Measurements from ENCODE around the gene SERPINB4. TPM values are rescaled to one million over a fixed set of nuclear protein-coding genes. Genes with fewer than 3 reads are reported as not detected.

Gene SERPINB4
- total and polyA plus RNA-seq, 2 experiments from 2014 or later: 1.2 to 1.5 TPM

GRCh38 chr18:63683152-63683551 lies 39.1 kb upstream of the SERPINB4 start:
- peaks cover 8% of the 10 kb centered on the region; the same call in 2 of the 3 replicates for H3K9me3 Mint-ChIP-seq
- Histone ChIP-seq H3K4me1 (ENCODE audit: insufficient read depth) (peaks cover 7% of the 10 kb centered on the region), H3K36me3 (ENCODE audit: insufficient read depth) (no peaks in the 10 kb centered on the region), H3K4me3 (no peak overlapping the region), H4K20me1 (replicated peaks; ENCODE audit: insufficient read depth) (no peaks in the 10 kb centered on the region), H3K79me2 (replicated peaks; ENCODE audit: insufficient read depth) (no peaks in the 10 kb centered on the region), H3F3A (replicated peaks; ENCODE audit: low read depth) (no peaks in the 10 kb centered on the region), H3K4me2 (peak overlapping the region; percentile 29; the same call in 1 of the 2 replicates), H3K9me2 (ENCODE audit: insufficient read depth) (peaks cover 9% of the 10 kb centered on the region; the same call in 1 of the 2 replicates), H3K27ac (ENCODE audit: low read depth) (no peak overlapping the region), H2AFZ (peak overlapping the region; percentile 15; the same call in 1 of the 2 replicates), H3K27me3 (ENCODE audit: insufficient read depth) (no peaks in the 10 kb centered on the region)
- peak overlapping the region; percentile 64 for H3K27ac Mint-ChIP-seq
- DNase-seq (ENCODE audit: low spot score): peak; percentile 47
- peaks cover 15% of the 10 kb centered on the region for H3K4me1 Mint-ChIP-seq
- H3K4me3 Mint-ChIP-seq: no peak overlapping the region
- no peaks in the 10 kb centered on the region for H3K27me3 Mint-ChIP-seq (ENCODE audit: insufficient read depth, low read depth, poor library complexity)
- ATAC-seq: peak; percentile 97
- H3K36me3 Mint-ChIP-seq (ENCODE audit: low read depth): no peaks in the 10 kb centered on the region; the same call in 2 of the 3 replicates
- no peak for TF ChIP-seq ZNF114 (CRISPR knock-in tag; IDR thresholded peaks at IDR 0.05)
- TF ChIP-seq STAT1 (IDR thresholded peaks at IDR 0.05; ENCODE audit: unreplicated experiment): no peak
- no peak for TF ChIP-seq NANOG (IDR thresholded peaks at IDR 0.05; ENCODE audit: borderline replicate concordance)
- no peak for TF ChIP-seq CTCF (conservative IDR thresholded peaks at IDR 0.05; ENCODE audit: low read depth in 2 of 2)
- no peak for TF ChIP-seq EZH2phosphoT487 (IDR thresholded peaks at IDR 0.05; ENCODE audit: unreplicated experiment)
- TF ChIP-seq REST (IDR thresholded peaks at IDR 0.05; ENCODE audit: unreplicated experiment): no peak

- Histone ChIP-seq H3K4me1 (ENCODE audit: insufficient read depth) (peaks cover 7% of the 10 kb centered on the region), H3K27me3 (ENCODE audit: insufficient read depth) (no peaks in the 10 kb centered on the region), H3K79me2 (replicated peaks; ENCODE audit: insufficient read depth) (no peaks in the 10 kb centered on the region), H4K20me1 (replicated peaks; ENCODE audit: insufficient read depth) (no peaks in the 10 kb centered on the region), H3K27ac (ENCODE audit: low read depth) (no peak overlapping the region), H3K4me3 (no peak overlapping the region), H3F3A (replicated peaks; ENCODE audit: low read depth) (no peaks in the 10 kb centered on the region), H3K9me2 (ENCODE audit: insufficient read depth) (peaks cover 9% of the 10 kb centered on the region; the same call in 1 of the 2 replicates), H3K36me3 (ENCODE audit: insufficient read depth) (no peaks in the 10 kb centered on the region), H2AFZ (peak overlapping the region; percentile 43), H3K4me2 (no peak overlapping the region)
- peaks cover 18% of the 10 kb centered on the region for H3K4me1 Mint-ChIP-seq
- H3K27me3 Mint-ChIP-seq (ENCODE audit: insufficient read depth, low read depth, poor library complexity): no peaks in the 10 kb centered on the region
- H3K4me3 Mint-ChIP-seq: no peak overlapping the region
- no peak for ATAC-seq
- DNase-seq (ENCODE audit: low spot score): no peak
- peaks cover 3% of the 10 kb centered on the region; the same call in 1 of the 3 replicates for H3K9me3 Mint-ChIP-seq
- H3K27ac Mint-ChIP-seq: no peak overlapping the region
- H3K36me3 Mint-ChIP-seq (ENCODE audit: low read depth): no peaks in the 10 kb centered on the region; the same call in 2 of the 3 replicates
- no peak for TF ChIP-seq ETS1 (IDR thresholded peaks at IDR 0.05)
- no peak for TF ChIP-seq EZH2 (IDR thresholded peaks at IDR 0.05; ENCODE audit: low read depth, unreplicated experiment)
- TF ChIP-seq JUNB (IDR thresholded peaks at IDR 0.05; ENCODE audit: unreplicated experiment): no peak
- no peak for TF ChIP-seq ZNF331 (CRISPR knock-in tag; IDR thresholded peaks at IDR 0.05; ENCODE audit: low read depth)
- no peak for TF ChIP-seq CREB1 (CRISPR knock-in tag; IDR thresholded peaks at IDR 0.05; ENCODE audit: low read depth)
- no peak for TF ChIP-seq ZNF114 (CRISPR knock-in tag; IDR thresholded peaks at IDR 0.05)
- no peak for TF ChIP-seq NANOG (IDR thresholded peaks at IDR 0.05; ENCODE audit: borderline replicate concordance)
- no peak for TF ChIP-seq STAT1 (IDR thresholded peaks at IDR 0.05; ENCODE audit: unreplicated experiment)
- TF ChIP-seq POLR2AphosphoS5 (IDR thresholded peaks at IDR 0.05; ENCODE audit: low read depth): no peak
- TF ChIP-seq EZH2phosphoT487 (IDR thresholded peaks at IDR 0.05; ENCODE audit: unreplicated experiment): no peak
- no peak for TF ChIP-seq REST (IDR thresholded peaks at IDR 0.05; ENCODE audit: unreplicated experiment)
These were observed 37.6 kb upstream of the SERPINB4 start for GRCh38 chr18:63681449-63682340.

Measured in GM23338 (cell line).